ENCODE results near the gene NEO1.

DNA sequence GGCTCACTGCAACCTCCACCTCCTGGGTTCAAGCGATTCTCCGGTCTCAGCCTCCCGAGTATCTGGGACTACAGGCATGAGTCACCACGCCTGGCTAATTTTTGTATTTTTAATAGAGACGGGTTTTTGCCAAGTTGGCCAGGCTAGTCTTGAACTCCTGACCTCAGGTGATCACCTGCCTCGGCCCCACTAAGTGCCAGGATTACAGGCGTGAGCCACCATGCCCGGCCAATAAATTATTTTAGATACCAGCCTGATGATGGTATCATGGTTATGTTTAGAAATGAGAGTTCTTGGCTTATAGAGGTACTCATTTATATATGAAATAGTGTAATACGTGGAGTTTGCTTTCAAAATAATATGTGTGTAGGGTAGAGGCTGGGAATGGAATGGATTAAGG is 119.4 kb downstream of the NEO1 start:
- TF ChIP-seq, protein P1, sequence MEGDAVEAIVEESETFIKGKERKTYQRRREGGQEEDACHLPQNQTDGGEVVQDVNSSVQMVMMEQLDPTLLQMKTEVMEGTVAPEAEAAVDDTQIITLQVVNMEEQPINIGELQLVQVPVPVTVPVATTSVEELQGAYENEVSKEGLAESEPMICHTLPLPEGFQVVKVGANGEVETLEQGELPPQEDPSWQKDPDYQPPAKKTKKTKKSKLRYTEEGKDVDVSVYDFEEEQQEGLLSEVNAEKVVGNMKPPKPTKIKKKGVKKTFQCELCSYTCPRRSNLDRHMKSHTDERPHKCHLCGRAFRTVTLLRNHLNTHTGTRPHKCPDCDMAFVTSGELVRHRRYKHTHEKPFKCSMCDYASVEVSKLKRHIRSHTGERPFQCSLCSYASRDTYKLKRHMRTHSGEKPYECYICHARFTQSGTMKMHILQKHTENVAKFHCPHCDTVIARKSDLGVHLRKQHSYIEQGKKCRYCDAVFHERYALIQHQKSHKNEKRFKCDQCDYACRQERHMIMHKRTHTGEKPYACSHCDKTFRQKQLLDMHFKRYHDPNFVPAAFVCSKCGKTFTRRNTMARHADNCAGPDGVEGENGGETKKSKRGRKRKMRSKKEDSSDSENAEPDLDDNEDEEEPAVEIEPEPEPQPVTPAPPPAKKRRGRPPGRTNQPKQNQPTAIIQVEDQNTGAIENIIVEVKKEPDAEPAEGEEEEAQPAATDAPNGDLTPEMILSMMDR (IDR thresholded peaks at IDR 0.05): no peak
- no peak for TF ChIP-seq CHD2 (IDR thresholded peaks at IDR 0.05; ENCODE audit: low read length, partially characterized antibody)
- TF ChIP-seq, protein P2, sequence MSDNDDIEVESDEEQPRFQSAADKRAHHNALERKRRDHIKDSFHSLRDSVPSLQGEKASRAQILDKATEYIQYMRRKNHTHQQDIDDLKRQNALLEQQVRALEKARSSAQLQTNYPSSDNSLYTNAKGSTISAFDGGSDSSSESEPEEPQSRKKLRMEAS (IDR thresholded peaks at IDR 0.05; ENCODE audit: low read depth): no peak
- TF ChIP-seq, protein P3, sequence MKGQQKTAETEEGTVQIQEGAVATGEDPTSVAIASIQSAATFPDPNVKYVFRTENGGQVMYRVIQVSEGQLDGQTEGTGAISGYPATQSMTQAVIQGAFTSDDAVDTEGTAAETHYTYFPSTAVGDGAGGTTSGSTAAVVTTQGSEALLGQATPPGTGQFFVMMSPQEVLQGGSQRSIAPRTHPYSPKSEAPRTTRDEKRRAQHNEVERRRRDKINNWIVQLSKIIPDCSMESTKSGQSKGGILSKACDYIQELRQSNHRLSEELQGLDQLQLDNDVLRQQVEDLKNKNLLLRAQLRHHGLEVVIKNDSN (IDR thresholded peaks at IDR 0.05; ENCODE audit: borderline replicate concordance, low read depth): no peak
- TF ChIP-seq, protein P4, sequence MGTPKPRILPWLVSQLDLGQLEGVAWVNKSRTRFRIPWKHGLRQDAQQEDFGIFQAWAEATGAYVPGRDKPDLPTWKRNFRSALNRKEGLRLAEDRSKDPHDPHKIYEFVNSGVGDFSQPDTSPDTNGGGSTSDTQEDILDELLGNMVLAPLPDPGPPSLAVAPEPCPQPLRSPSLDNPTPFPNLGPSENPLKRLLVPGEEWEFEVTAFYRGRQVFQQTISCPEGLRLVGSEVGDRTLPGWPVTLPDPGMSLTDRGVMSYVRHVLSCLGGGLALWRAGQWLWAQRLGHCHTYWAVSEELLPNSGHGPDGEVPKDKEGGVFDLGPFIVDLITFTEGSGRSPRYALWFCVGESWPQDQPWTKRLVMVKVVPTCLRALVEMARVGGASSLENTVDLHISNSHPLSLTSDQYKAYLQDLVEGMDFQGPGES (IDR thresholded peaks at IDR 0.05; ENCODE audit: low read depth, low read length): no peak
- TF ChIP-seq RAD21 (IDR thresholded peaks at IDR 0.05; ENCODE audit: low read length): no peak
